Thyroid gland (tissue), 4 donors: Measurements from ENCODE around the gene A2ML1.

Experiments used
- POLR2A ChIP-seq, 2 donors: fragments of 450-650 bp; IDR thresholded peaks; one replicate each; pipeline ENCODE4 v1.6.1; 2017; ENCODE audit warnings: antibody characterized with exemption in 2 of 2, mild to moderate bottlenecking in 2 of 2, moderate library complexity in 1 of 2
- TF ChIP-seq, protein P1 (sequence below), 6 experiments: fragments of 200-600 bp in 3 of 6; fragments of 450-650 bp in 3 of 6; sonication (generic) in 3 of 6; IDR thresholded peaks; one replicate each; pipeline ENCODE4 v1.5.1; 2016 to 2019; ENCODE audit warnings: antibody characterized with exemption in 6 of 6, mild to moderate bottlenecking in 2 of 6, inconsistent platforms in 1 of 6, moderate library complexity in 1 of 6

DNA sequence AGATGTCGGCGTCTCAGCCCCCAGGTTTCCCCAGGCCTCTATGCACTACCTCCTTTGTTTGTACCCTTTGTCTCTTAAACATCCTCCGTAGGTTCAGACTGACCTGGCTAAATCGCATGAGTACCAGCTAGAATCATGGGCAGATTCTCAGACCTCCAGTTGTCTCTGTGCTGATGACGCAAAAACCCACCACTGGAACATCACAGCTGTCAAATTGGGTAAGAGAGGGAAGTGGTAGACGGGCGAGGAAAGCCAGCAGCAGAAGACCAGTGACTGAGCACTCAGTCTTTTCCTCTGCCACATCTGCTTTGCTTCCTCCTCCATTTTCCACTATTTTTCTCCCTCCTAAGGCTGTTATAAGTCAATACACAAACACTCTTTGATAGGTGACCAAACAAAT is 29.7 kb downstream of the A2ML1 start:
- TF ChIP-seq POLR2A (IDR thresholded peaks at IDR 0.05): no peak
- TF ChIP-seq, protein P1, sequence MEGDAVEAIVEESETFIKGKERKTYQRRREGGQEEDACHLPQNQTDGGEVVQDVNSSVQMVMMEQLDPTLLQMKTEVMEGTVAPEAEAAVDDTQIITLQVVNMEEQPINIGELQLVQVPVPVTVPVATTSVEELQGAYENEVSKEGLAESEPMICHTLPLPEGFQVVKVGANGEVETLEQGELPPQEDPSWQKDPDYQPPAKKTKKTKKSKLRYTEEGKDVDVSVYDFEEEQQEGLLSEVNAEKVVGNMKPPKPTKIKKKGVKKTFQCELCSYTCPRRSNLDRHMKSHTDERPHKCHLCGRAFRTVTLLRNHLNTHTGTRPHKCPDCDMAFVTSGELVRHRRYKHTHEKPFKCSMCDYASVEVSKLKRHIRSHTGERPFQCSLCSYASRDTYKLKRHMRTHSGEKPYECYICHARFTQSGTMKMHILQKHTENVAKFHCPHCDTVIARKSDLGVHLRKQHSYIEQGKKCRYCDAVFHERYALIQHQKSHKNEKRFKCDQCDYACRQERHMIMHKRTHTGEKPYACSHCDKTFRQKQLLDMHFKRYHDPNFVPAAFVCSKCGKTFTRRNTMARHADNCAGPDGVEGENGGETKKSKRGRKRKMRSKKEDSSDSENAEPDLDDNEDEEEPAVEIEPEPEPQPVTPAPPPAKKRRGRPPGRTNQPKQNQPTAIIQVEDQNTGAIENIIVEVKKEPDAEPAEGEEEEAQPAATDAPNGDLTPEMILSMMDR (IDR thresholded peaks at IDR 0.05): no peak
